GM10847 (cell line): ENCODE results near the gene MYOM3.

ENCODE experiments used
- POLR2A ChIP-seq: IDR thresholded peaks from 2 replicates; pipeline ENCODE4 v1.6.1; 2011; ENCODE audit not compliant: insufficient read length; ENCODE audit errors: extremely low read depth

Gene MYOM3

DNA sequence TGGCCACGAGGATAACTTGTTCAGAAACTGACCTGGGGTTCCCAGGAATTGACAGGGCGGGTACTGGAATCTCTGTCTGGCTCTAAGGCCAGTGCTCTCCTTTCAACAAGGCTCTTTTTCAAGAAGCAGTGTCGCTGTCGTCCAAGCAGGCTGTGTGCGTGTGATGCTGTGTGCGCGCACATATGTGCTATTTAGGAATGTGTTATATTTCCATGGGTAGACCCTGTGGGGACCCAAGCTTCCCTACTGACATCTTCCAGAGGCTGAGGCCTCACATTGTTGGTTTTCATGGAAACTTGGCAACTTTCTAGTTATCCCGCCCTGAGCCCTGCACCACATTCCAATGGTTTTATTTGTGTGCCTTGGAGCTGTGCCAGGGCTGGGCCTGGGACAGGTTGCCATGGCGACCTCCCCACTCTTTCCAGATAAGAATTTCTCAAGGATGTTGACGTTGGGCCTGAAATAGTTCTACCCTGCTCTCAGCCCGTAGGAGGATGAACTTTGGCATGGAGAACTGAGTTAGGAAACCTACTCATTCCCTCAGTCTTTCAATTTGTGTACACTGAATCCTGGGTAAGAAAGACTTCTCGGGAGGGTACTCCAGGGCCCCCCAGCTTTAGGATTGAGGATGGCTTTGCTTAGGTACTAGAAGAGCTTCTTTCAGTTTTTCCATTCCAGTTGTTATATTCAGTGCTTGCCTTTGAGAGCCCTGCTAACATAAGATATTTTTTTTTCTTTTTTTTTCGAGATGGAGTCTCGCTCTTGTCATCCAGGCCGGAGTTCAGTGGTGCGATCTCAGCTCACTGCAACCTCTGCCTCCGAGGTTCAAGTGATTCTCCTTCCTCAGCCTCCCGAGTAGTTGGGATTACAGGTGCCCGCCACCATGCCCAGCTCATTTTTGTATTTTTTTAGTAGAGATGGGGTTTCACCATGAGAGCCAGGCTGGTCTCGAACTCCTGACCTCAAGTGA is 93.0 kb downstream of the MYOM3 start:
- no peak for TF ChIP-seq POLR2A

DNA sequence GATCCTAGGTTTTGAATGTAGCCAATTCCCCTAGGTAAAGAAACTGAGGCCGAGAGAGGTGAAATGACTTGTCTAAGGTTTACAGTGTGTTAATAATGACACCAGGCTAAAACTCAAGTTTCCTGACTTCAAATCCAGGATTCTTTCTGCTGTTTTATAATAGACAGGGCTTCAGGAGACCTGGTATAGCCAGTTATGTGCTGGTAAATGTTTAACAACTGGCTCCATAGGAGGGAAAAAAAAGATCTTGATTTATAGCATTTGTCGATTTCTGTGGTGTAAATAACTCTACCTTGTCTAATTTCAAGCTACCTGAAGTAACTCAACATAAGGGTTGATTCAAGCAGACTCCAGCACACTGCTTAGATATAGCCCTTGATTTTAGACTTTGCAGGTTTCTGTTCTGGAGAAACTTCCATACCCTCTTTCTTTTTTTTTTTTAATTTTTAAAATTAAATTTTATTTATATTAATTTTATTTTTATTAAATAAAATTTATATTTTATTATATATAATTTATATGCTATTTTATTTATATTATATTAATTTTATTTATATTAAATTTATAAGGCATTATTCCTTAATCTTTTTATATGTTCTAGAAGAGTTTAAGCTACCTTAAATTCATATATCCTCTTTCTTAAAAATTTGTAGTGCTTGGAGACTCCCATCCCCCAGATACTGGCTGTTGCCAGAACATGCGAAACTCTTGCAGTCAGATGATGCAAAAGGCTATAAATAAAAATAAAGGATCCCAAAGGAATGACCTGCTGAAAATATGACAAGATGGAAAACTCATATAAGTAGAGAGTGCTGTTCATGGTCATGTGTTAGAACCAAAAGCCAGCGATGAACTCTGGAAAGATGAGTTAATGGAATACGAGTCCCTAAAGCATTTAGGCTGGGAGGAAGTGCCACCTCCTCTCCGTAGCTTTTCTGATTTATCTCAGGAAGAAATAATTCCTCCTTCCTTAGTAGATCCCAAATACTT is 96.4 kb downstream of the MYOM3 start:
- no peak for TF ChIP-seq POLR2A

DNA sequence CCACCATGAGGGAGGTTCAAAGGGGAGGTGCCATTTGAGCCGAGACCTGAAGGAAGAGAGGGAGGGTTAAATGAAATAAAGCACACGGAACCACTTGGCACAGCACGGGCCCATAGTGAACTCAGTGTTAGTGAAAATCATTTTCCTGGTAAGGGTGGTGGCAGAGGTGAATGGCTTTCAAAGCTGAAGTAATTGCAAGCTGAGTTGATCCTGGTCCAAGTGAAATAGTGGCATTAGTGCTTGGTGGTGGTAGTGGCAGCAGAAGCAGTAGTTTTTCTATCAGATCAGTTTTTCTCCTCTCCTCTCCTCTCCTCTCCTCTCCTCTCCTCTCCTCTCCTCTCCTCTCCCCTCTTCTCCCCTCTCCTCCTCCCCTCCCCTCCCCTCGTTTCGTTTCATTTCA is 101.3 kb downstream of the MYOM3 start:
- TF ChIP-seq POLR2A: no peak

DNA sequence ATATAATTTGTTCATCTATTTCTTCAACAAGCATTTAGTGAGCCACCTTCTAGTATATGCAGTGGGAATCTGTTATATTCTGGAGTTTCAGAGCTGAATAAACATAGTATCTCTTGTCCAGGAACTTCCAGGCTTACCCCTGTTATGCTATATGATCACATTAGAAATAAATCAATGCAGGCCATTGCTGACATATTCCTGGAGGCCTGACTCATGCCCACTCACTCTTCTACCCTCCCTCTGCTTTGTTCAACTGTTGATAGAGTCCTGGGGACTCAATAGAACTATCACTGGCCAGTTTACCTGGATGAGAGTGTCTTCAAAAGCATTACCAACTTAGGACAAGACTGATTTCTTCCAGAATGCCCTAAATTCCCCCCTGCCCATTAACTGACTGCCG is 102.5 kb downstream of the MYOM3 start:
- TF ChIP-seq POLR2A: no peak

DNA sequence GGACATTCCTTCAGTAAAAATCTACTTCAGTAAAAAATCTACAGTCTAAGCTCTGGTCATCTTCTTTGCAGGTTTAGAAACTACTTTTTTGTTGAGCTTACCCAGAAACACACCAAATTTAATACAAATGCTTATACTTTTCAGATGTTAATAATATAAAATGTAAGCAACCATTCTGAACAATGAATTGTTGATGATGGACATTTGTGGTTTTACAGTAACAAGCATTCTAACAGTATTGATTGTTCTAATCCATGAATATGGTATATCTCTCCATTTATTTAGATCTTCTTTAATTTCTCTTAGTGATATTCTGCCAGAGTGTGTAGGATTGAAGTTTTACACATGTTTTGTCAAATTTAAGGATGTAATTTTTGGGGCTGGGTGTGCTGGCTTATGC is 104.9 kb downstream of the MYOM3 start:
- TF ChIP-seq POLR2A: no peak
